Upper lobe of left lung (tissue), 6 donors: ENCODE results near the gene CDC27. TPM values are rescaled to one million over a fixed set of nuclear protein-coding genes. Genes with fewer than 3 reads are reported as not detected.
"Not testable (repeated sequence)": the region's sequence is repeated elsewhere in the genome, so short reads cannot be mapped to it uniquely, and the experiment has no call there.

ENCODE experiments used
- ATAC-seq, 2 donors: fragments of 200-7000 bp; cut with Tn5 transposase; one replicate each; pipeline ENCODE4 v1.9.1; 2022; ENCODE audit warnings: mild to moderate bottlenecking in 2 of 2, moderate library complexity in 2 of 2; ENCODE audit not compliant: low FRiP score in 2 of 2
- DNase-seq, 2 donors: peaks; one replicate each; pipeline ENCODE4 v3.0.0-alpha.2; 2019 to 2020
- H3K27ac ChIP-seq, 4 donors: fragments of 200-600 bp; sonication (generic); one replicate each; pipeline ENCODE4 v1.5.1; 2016 to 2019
- H3K27me3 ChIP-seq, 4 donors: fragments of 200-600 bp; sonication (generic); one replicate each; pipeline ENCODE4 v1.5.1; 2017 to 2019
- H3K36me3 ChIP-seq, 4 donors: fragments of 200-600 bp; sonication (generic); one replicate each; pipeline ENCODE4 v1.5.1; 2016 to 2019
- H3K4me1 ChIP-seq, 4 donors: fragments of 200-600 bp; sonication (generic); one replicate each; pipeline ENCODE4 v1.5.1; 2018 to 2019
- H3K4me3 ChIP-seq, 4 donors: fragments of 200-600 bp; sonication (generic); one replicate each; pipeline ENCODE4 v1.5.1; 2017 to 2019; ENCODE audit warnings: mild to moderate bottlenecking in 2 of 4, moderate library complexity in 1 of 4
- H3K9me3 ChIP-seq, 4 donors: fragments of 200-600 bp; sonication (generic); one replicate each; pipeline ENCODE4 v1.5.1; 2018 to 2019
- CTCF ChIP-seq, 6 experiments: fragments of 450-650 bp in 4 of 6; fragments of 200-600 bp in 2 of 6; sonication (generic) in 2 of 6; IDR thresholded peaks; one replicate each; pipeline ENCODE4 v1.5.1; 2016 to 2019; ENCODE audit warnings: antibody characterized with exemption in 6 of 6
- WGBS, 2 donors: methylation state at CpG; one replicate each; pipeline ENCODE4 v1.1.5; 2017 to 2018; 5-methylcytosine and 5-hydroxymethylcytosine counted together
- total RNA-seq, 6 donors: library from RNA; depleted of rRNA in 4 of 6; stranded (reverse); fragments of >200 nt in 4 of 6; gene quantifications; one replicate each; pipeline versions ENCODE4 v1.1.0 to v1.2.1, GENCODE V29; 2016 to 2021
- donor health status: DM: no; HTN: no; CAD: no; lungs with moderate emphysema.
- donor health status: DM: no; HTN: yes; CAD: no; lungs with severe emphysema.

CDC27 gene
- total RNA-seq, 6 donors from 2014 or later = 40.3 to 74.8 (median 55.1) TPM

GRCh38 chr17:47072886-47073285, 116.2 kb downstream of the CDC27 start:
- H3K9me3 ChIP-seq = no peaks in the 10 kb centered on the region
- 56 to 64% methylated on average over 5 of the region's 5 CpGs for WGBS, 2 donors
- no peak for TF ChIP-seq CTCF (IDR thresholded peaks at IDR 0.05)
- DNase-seq = peak in 1 of 2 donors; percentile 25
- H3K4me3 ChIP-seq = no peak overlapping the region
- no peaks in the 10 kb centered on the region for H3K36me3 ChIP-seq
- peaks cover 0 to 15% (median 8%) of the 10 kb centered on the region in 4 donors for H3K4me1 ChIP-seq
- peak in 1 of 2 donors; percentile 41 for ATAC-seq
- H3K27me3 ChIP-seq = no peaks in the 10 kb centered on the region
- H3K27ac ChIP-seq = no peak overlapping the region

- not testable (repeated sequence) for H3K9me3 ChIP-seq, H3K4me3 ChIP-seq, ATAC-seq, DNase-seq, H3K36me3 ChIP-seq, H3K27me3 ChIP-seq
- H3K4me1 ChIP-seq = peaks cover 7 to 23% (median 13%) of the 10 kb centered on the region in 4 donors
- peak overlapping the region; percentile 23 to 46 (median 39) for H3K27ac ChIP-seq
- 40 to 51% methylated on average over 2 of the region's 2 CpGs for WGBS, 2 donors
Measured at GRCh38 chr17:47071171-47071570, 117.9 kb downstream of the CDC27 start.

GRCh38 chr17:47070266-47070665, 118.8 kb downstream of the CDC27 start:
- ATAC-seq = peak; percentile 6 to 70

More at GRCh38 chr17:47070266-47070665, 118.8 kb downstream of the CDC27 start:
- 71 to 77% methylated on average over 4 of the region's 4 CpGs for WGBS, 2 donors
- not testable (repeated sequence) for H3K4me3 ChIP-seq, H3K27me3 ChIP-seq, H3K36me3 ChIP-seq, H3K9me3 ChIP-seq
- peak overlapping the region in 2 of 4 donors; percentile 11 to 59 for H3K27ac ChIP-seq
- DNase-seq = peak in 1 of 2 donors; percentile 72
- peaks cover 7 to 23% (median 13%) of the 10 kb centered on the region in 4 donors for H3K4me1 ChIP-seq

Other genes starting within 250 kb of the CDC27 start
- 1 to 10 TPM in 1 of 6 donors, under 1 TPM in 2, not detected in 3; 0.30 to 3.9 (median 0.91) TPM for gene RPRML, start 210.0 kb downstream of the CDC27 start, total RNA-seq
- gene MYL4, start 20.1 kb upstream of the CDC27 start, total RNA-seq = 1 to 10 TPM in 3 of 6 donors, not detected in 3; 1.4 to 3.1 (median 1.6) TPM
- 10 to 100 TPM in 3 of 6 donors, 1 to 10 TPM in 3; 3.4 to 17.8 (median 9.8) TPM for gene ITGB3, start 64.5 kb upstream of the CDC27 start, total RNA-seq
- 10 to 100 TPM in 2 of 6 donors, 1 to 10 TPM in 4; 3.2 to 21.0 (median 8.1) TPM for gene EFCAB13, start 134.7 kb upstream of the CDC27 start, total RNA-seq